K562 (cell line): ENCODE results near the gene CSNK1D. TPM values are rescaled to one million over a fixed set of nuclear protein-coding genes. Genes with fewer than 3 reads are reported as not detected.

Source experiments
- ATAC-seq: fragments of 200-7000 bp; cut with Tn5 transposase; 3 replicates; pipeline ENCODE4 v1.9.1; 2020; ENCODE audit warnings: moderate library complexity
- BruUV-seq: library from RNA; stranded (reverse); fragments of 400-500 nt; replicated peaks from 2 replicates; lab custom pipeline; 2021; lab: Mats Ljungman, UMichigan
- CTCF ChIA-PET: fragments of 300-600 bp; formaldehyde crosslinking; extraction: SDS; loops from one replicate; lab custom pipeline; 2021; ENCODE audit warnings: low intra/inter-chr PET ratio; lab: Yijun Ruan, JAX
- POLR2A ChIA-PET: fragments of 300-600, 350-650 bp; sonication (Branson Sonifier 250); formaldehyde crosslinking; extraction: SDS; loops from one replicate; lab custom pipeline; 2021; ENCODE audit warnings: antibody characterized with exemption, inconsistent platforms; lab: Yijun Ruan, JAX
- DNase-seq, 4 experiments: peaks; one replicate each; pipeline versions ENCODE4 v3.0.0 to v3.0.0-alpha.2; 2011 to 2018; ENCODE audit warnings: low spot score in 3 of 4, mixed read lengths in 3 of 4; ENCODE audit errors: extremely low read depth in 1 of 4
- FAIRE-seq: peaks from 2 replicates; lab custom pipeline; 2011; peaks lifted over from hg19 to GRCh38; lab: Jason Lieb, UNC
- H2AFZ ChIP-seq: 2 replicates; pipeline ENCODE4 v1.6.0; 2011; ENCODE audit warnings: low read depth, low read length, control low read depth, inconsistent platforms
- H3K27ac ChIP-seq: fragments of 200-600 bp; 3 replicates; pipeline ENCODE4 v1.8.0; 2011; ENCODE audit warnings: low read depth, mild to moderate bottlenecking, control low read depth, inconsistent platforms, low read length, moderate library complexity, mixed read lengths; ENCODE audit errors: extremely low read depth
- H3K27me3 ChIP-seq, 2 experiments: fragments of 300-600 bp in 1 of 2; 2 replicates in 1 of 2; 3 replicates in 1 of 2; pipeline versions ENCODE4 v1.6.0 to v1.8.0; 2011; ENCODE audit warnings: inconsistent platforms in 2 of 2, low read length in 2 of 2, mild to moderate bottlenecking in 1 of 2, mixed read lengths in 1 of 2, moderate library complexity in 1 of 2; ENCODE audit not compliant: control insufficient read depth in 2 of 2, insufficient read depth in 2 of 2
- H3K36me3 ChIP-seq: fragments of 300-600 bp; 3 replicates; pipeline ENCODE4 v1.8.0; 2011; ENCODE audit warnings: mild to moderate bottlenecking, low read length, inconsistent platforms; ENCODE audit not compliant: control insufficient read depth, insufficient read depth
- H3K4me1 ChIP-seq, 2 experiments: fragments of 200-600 bp in 1 of 2; replicated peaks in 1 of 2; 2 replicates in 1 of 2; 3 replicates in 1 of 2; pipeline versions ENCODE4 v1.5.1 to v1.8.0; 2011; ENCODE audit warnings: inconsistent platforms in 2 of 2, low read length in 2 of 2, mild to moderate bottlenecking in 1 of 2, mixed read lengths in 1 of 2, moderate library complexity in 1 of 2; ENCODE audit not compliant: control insufficient read depth in 2 of 2, insufficient read depth in 2 of 2
- H3K4me2 ChIP-seq: 2 replicates; pipeline ENCODE4 v1.6.1; 2011; ENCODE audit warnings: low read length, control low read depth, inconsistent platforms, mixed read lengths; ENCODE audit not compliant: insufficient read depth
- H3K4me3 ChIP-seq: fragments of 200-600 bp; sonication (generic), shearing (Covaris generic); 2 replicates; pipeline ENCODE4 v1.5.1; 2016; ENCODE audit warnings: control low read depth, inconsistent platforms
- H3K79me2 ChIP-seq: fragments of 200-600 bp; 3 replicates; pipeline ENCODE4 v1.8.0; 2011; ENCODE audit warnings: low read length, inconsistent platforms; ENCODE audit not compliant: control insufficient read depth, insufficient read depth
- H3K9ac ChIP-seq, 2 experiments: 2 replicates each; pipeline versions ENCODE4 v1.6.0 to v1.6.1; 2011; ENCODE audit warnings: low read depth in 2 of 2, low read length in 2 of 2, control low read depth in 1 of 2, inconsistent platforms in 1 of 2, mild to moderate bottlenecking in 1 of 2, mixed read lengths in 1 of 2; ENCODE audit not compliant: insufficient read depth in 1 of 2
- H3K9me1 ChIP-seq: one replicate; pipeline ENCODE4 v1.6.0; 2011; ENCODE audit warnings: inconsistent platforms, mild to moderate bottlenecking, low read length, moderate library complexity; ENCODE audit not compliant: control insufficient read depth, insufficient read depth
- H3K9me3 ChIP-seq: replicated peaks from 2 replicates; pipeline ENCODE4 v1.5.1; 2011; ENCODE audit warnings: low read depth, low read length, inconsistent platforms; ENCODE audit not compliant: control insufficient read depth, insufficient read depth
- H4K20me1 ChIP-seq: replicated peaks from 2 replicates; pipeline ENCODE4 v1.6.1; 2011; ENCODE audit warnings: low read length, inconsistent platforms, mixed read lengths; ENCODE audit not compliant: control insufficient read depth, insufficient read depth
- EWSR1 ChIP-seq: fragments of 450-650 bp; IDR thresholded peaks from 2 replicates; pipeline ENCODE4 v1.6.1; 2018; ENCODE audit warnings: borderline replicate concordance, mild to moderate bottlenecking, low read depth, moderate library complexity; ENCODE audit not compliant: partially characterized antibody
- FOXO4 ChIP-seq: fragments of 450-650 bp; formaldehyde crosslinking; IDR thresholded peaks from 2 replicates; pipeline ENCODE4 v1.4.0; 2020; ENCODE audit warnings: mild to moderate bottlenecking, moderate library complexity
- KAT7 ChIP-seq: sonication (generic); formaldehyde crosslinking; IDR thresholded peaks from 2 replicates; pipeline ENCODE4 v1.8.0; 2022; ENCODE audit warnings: missing genetic modification reagents, mild to moderate bottlenecking, borderline replicate concordance
- LEF1 ChIP-seq: fragments of 450-650 bp; IDR thresholded peaks from 2 replicates; pipeline ENCODE4 v1.6.1; 2016; ENCODE audit warnings: mild to moderate bottlenecking
- NCOA6 ChIP-seq: fragments of 450-650 bp; IDR thresholded peaks from 2 replicates; pipeline ENCODE4 v1.6.1; 2017; ENCODE audit warnings: mild to moderate bottlenecking
- NR4A1 ChIP-seq, 2 experiments: fragments of 250-450 bp in 1 of 2; fragments of 450-650 bp in 1 of 2; sonication (Bioruptor Pico) in 1 of 2; IDR thresholded peaks; 2 replicates each; pipeline versions ENCODE4 v1.4.0 to v1.6.1; 2016 to 2020; ENCODE audit warnings: mild to moderate bottlenecking in 2 of 2, missing compliant biosample characterization in 1 of 2, missing genetic modification characterization in 1 of 2, moderate library complexity in 1 of 2
- ZNF197 ChIP-seq: fragments of 200-800 bp; sonication (Bioruptor generic); IDR thresholded peaks from 2 replicates; pipeline ENCODE4 v1.6.1; 2016; ENCODE audit warnings: low read depth, missing genetic modification characterization, missing compliant biosample characterization
- WGBS: fragments of 100-300 bp; shearing (Covaris generic); methylation state at CpG from one replicate; pipeline ENCODE4 v1.1.6; 2016; ENCODE audit warnings: low coverage, mixed read lengths; ENCODE audit not compliant: insufficient coverage; ENCODE audit errors: missing lambda C conversion rate; 5-methylcytosine and 5-hydroxymethylcytosine counted together
- in situ Hi-C: fragments of 300-500 bp; cut with MboI; formaldehyde crosslinking; loops from 4 replicates; pipeline ENCODE4 v1.15.0; 2018; ENCODE audit warnings: inconsistent platforms, mixed read lengths
- intact Hi-C: fragments of 100-400 bp; cut with micrococcal nuclease; formaldehyde crosslinking; loops from 2 replicates; pipeline ENCODE4 v1.14.2; 2022
- polyA plus RNA-seq, 8 experiments: library from polyadenylated mRNA; depleted of rRNA in 4 of 8; stranded (reverse) in 5 of 8; unstranded in 3 of 8; fragments of >200 nt; fragmentation: Nextera tagmentation in 2 of 8; fragmentation: Illumina TruSeq in 1 of 8; extraction: Ambion mirVana in 2 of 8; extraction: Trizol in 1 of 8; gene quantifications; 2 replicates each; pipeline versions ENCODE4 v1.2.1 to v1.2.3, GENCODE V29; 2011 to 2014; ENCODE audit warnings: inconsistent platforms in 1 of 8, missing spikeins in 1 of 8
- total RNA-seq, 7 experiments: library from RNA; depleted of rRNA in 6 of 7; stranded (reverse); fragments of >200 nt in 6 of 7; fragmentation: Illumina TruSeq in 2 of 7; extraction: Trizol in 2 of 7; gene quantifications; 2 replicates each; pipeline versions ENCODE4 v1.2.1 to v1.2.3, GENCODE V29; 2011 to 2021; ENCODE audit warnings: low replicate concordance in 1 of 7
- TF ChIP-seq, protein P1 (sequence below), 2 experiments: IDR thresholded peaks; 2 replicates each; pipeline ENCODE4 v1.6.1; 2011; ENCODE audit warnings: borderline replicate concordance in 1 of 2, control low read depth in 1 of 2, low read depth in 1 of 2, low read length in 1 of 2, mild to moderate bottlenecking in 1 of 2, mixed read lengths in 1 of 2, moderate library complexity in 1 of 2; ENCODE audit not compliant: insufficient read depth in 1 of 2, insufficient read length in 1 of 2, poor library complexity in 1 of 2, severe bottlenecking in 1 of 2; ENCODE audit errors: extremely low read depth in 1 of 2
- TF ChIP-seq, protein P2 (sequence below), 2 experiments: fragments of 450-650 bp in 1 of 2; sonication (generic) in 1 of 2; formaldehyde crosslinking in 1 of 2; IDR thresholded peaks in 1 of 2; conservative IDR thresholded peaks in 1 of 2; 2 replicates each; pipeline versions ENCODE4 v1.6.1 to v1.8.1; 2016 to 2023; ENCODE audit warnings: mild to moderate bottlenecking in 2 of 2, moderate library complexity in 2 of 2, inconsistent platforms in 1 of 2, missing genetic modification reagents in 1 of 2
- TF ChIP-seq, protein P3 (sequence below), 3 experiments: fragments of 200-800 bp in 1 of 3; sonication (Bioruptor generic) in 1 of 3; sonication (generic) in 1 of 3; formaldehyde crosslinking in 1 of 3; IDR thresholded peaks; 2 replicates each; pipeline versions ENCODE4 v1.6.1 to v1.8.0; 2016 to 2022; ENCODE audit warnings: mild to moderate bottlenecking in 2 of 3, missing compliant biosample characterization in 2 of 3, missing genetic modification characterization in 2 of 3, missing genetic modification reagents in 1 of 3

The CSNK1D gene
- total and polyA plus RNA-seq, 9 of the 15 experiments (the other 6 are each of a cell fraction or from before 2014, with no cell fraction given): 6.5 to 133 (median 41.3) TPM

GRCh38 chr17:82229698-82230608 lies 43.5 kb downstream of the CSNK1D start:
- Histone ChIP-seq H3K4me3 (peak overlapping the region; percentile 40; the same call in 1 of the 2 replicates), H2AFZ (0 out of 2 replicates have a peak overlapping the region, but pooled peaks have one; percentile 68), H3K9ac (peak overlapping the region; percentile 61 to 85), H3K4me1 (peaks cover 26 to 91% of the 10 kb centered on the region in 2 experiments), H3K27me3 (no peaks in the 10 kb centered on the region), H3K9me3 (no peaks in the 10 kb centered on the region), H3K27ac (peak overlapping the region; percentile 70), H4K20me1 (no peaks in the 10 kb centered on the region), H3K36me3 (no peaks in the 10 kb centered on the region), H3K79me2 (no peaks in the 10 kb centered on the region; the same call in 2 of the 3 replicates), H3K4me2 (peak overlapping the region; percentile 24; the same call in 1 of the 2 replicates), H3K9me1 (no peaks in the 10 kb centered on the region)
- ChIA-PET POLR2A (interaction anchor here (0.6 to 1.0 kb wide), 5 partner anchors 9 to 727 kb away, joined by 3 read pairs; no protein-coding TSS in a partner anchor), CTCF (no interaction called here)
- ATAC-seq (no peak), DNase-seq (no peak), FAIRE-seq (no peak)
- WGBS: 81% methylated on average over 20 of the region's 28 CpGs
- in situ Hi-C loops (no loop called here), intact Hi-C loops (no loop called here)
- no TSS peak for BruUV-seq
- peak; percentile 38; the same call in 1 of the 2 replicates for TF ChIP-seq FOXO4 (CRISPR knock-in tag)
- TF ChIP-seq ZNF197 (CRISPR knock-in tag): 0 out of 2 replicates have a peak, but pooled peaks have one; percentile 27
- TF ChIP-seq KAT7 (CRISPR knock-in tag): 0 out of 2 replicates have a peak, but pooled peaks have one; percentile 3
- TF ChIP-seq NCOA6: no peak
- no peak for TF ChIP-seq NR4A1 (CRISPR knock-in tag; IDR thresholded peaks at IDR 0.05)
- TF ChIP-seq NR4A1 (tag; IDR thresholded peaks at IDR 0.05): 0 out of 2 replicates have a peak, but pooled peaks have one; percentile 20
- no peak for TF ChIP-seq LEF1
- no peak for TF ChIP-seq EWSR1
- TF ChIP-seq, protein P1, sequence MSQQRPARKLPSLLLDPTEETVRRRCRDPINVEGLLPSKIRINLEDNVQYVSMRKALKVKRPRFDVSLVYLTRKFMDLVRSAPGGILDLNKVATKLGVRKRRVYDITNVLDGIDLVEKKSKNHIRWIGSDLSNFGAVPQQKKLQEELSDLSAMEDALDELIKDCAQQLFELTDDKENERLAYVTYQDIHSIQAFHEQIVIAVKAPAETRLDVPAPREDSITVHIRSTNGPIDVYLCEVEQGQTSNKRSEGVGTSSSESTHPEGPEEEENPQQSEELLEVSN (IDR thresholded peaks at IDR 0.05; ENCODE audit: borderline replicate concordance in 1 of 2, extremely low read depth in 1 of 2, insufficient read depth in 1 of 2, insufficient read length in 1 of 2, low read depth in 1 of 2, low read length in 1 of 2, poor library complexity in 1 of 2, severe bottlenecking in 1 of 2): peak in 1 of 2 experiments; percentile 53
- TF ChIP-seq, protein P2, sequence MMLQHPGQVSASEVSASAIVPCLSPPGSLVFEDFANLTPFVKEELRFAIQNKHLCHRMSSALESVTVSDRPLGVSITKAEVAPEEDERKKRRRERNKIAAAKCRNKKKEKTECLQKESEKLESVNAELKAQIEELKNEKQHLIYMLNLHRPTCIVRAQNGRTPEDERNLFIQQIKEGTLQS (IDR thresholded peaks at IDR 0.05): no peak
- TF ChIP-seq, protein P2 (CRISPR knock-in tag; conservative IDR thresholded peaks at IDR 0.05): no peak
- TF ChIP-seq, protein P3, sequence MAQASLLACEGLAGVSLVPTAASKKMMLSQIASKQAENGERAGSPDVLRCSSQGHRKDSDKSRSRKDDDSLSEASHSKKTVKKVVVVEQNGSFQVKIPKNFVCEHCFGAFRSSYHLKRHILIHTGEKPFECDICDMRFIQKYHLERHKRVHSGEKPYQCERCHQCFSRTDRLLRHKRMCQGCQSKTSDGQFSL (CRISPR knock-in tag; IDR thresholded peaks at IDR 0.05): 0 out of 2 replicates have a peak, but pooled peaks have one; percentile 72
- TF ChIP-seq, protein P3 (tag; IDR thresholded peaks at IDR 0.05): no peak
